Natural killer cell treated with Interleukin-12 subunit alpha and Interleukin-12 subunit beta and Interleukin-15 and Interleukin-18, amount 100 ng/mL, for 72 hours (primary cell): Measurements from ENCODE around the gene DOLK. TPM values are rescaled to one million over a fixed set of nuclear protein-coding genes. Genes with fewer than 3 reads are reported as not detected.
A peak's percentile ranks its signal among the peaks of the same experiment; 100 is the strongest.

ENCODE experiments used
- ATAC-seq, 2 donors: fragments of 150-1000 bp; cut with Tn5 transposase in 1 of 2; sonication (Bioruptor Pico), chemical (Tn5 transposase) in 1 of 2; 2 replicates each; pipeline ENCODE4 v1.10.0; 2021
- DNase-seq: peaks from one replicate; pipeline ENCODE4 v3.0.0; 2022; ENCODE audit warnings: low spot score
- H3K27ac Mint-ChIP-seq, 2 donors: 1 replicate in 1 of 2; 2 replicates in 1 of 2; pipeline ENCODE4 v1.8.0; 2022; ENCODE audit warnings: mixed read lengths in 2 of 2, mild to moderate bottlenecking in 1 of 2, moderate library complexity in 1 of 2
- H3K27me3 Mint-ChIP-seq, 2 donors: 1 replicate in 1 of 2; 2 replicates in 1 of 2; pipeline ENCODE4 v1.8.0; 2022; ENCODE audit warnings: mixed read lengths in 2 of 2
- H3K36me3 Mint-ChIP-seq: one replicate; pipeline ENCODE4 v1.8.0; 2022; ENCODE audit warnings: mixed read lengths
- H3K4me1 Mint-ChIP-seq, 2 donors: 1 replicate in 1 of 2; 2 replicates in 1 of 2; pipeline ENCODE4 v1.8.0; 2022; ENCODE audit warnings: low read depth in 2 of 2, mixed read lengths in 2 of 2, mild to moderate bottlenecking in 1 of 2
- H3K4me3 Mint-ChIP-seq: one replicate; pipeline ENCODE4 v1.8.0; 2022; ENCODE audit warnings: mixed read lengths
- H3K9me3 Mint-ChIP-seq: 2 replicates; pipeline ENCODE4 v1.8.0; 2022; ENCODE audit warnings: mixed read lengths
- total RNA-seq, 2 donors: library from RNA; stranded (reverse); gene quantifications; one replicate each; pipeline ENCODE4 v1.2.3, GENCODE V29; 2022

DOLK gene
- total RNA-seq, 2 donors from 2014 or later, result 8.7 to 11.5 TPM

DNA sequence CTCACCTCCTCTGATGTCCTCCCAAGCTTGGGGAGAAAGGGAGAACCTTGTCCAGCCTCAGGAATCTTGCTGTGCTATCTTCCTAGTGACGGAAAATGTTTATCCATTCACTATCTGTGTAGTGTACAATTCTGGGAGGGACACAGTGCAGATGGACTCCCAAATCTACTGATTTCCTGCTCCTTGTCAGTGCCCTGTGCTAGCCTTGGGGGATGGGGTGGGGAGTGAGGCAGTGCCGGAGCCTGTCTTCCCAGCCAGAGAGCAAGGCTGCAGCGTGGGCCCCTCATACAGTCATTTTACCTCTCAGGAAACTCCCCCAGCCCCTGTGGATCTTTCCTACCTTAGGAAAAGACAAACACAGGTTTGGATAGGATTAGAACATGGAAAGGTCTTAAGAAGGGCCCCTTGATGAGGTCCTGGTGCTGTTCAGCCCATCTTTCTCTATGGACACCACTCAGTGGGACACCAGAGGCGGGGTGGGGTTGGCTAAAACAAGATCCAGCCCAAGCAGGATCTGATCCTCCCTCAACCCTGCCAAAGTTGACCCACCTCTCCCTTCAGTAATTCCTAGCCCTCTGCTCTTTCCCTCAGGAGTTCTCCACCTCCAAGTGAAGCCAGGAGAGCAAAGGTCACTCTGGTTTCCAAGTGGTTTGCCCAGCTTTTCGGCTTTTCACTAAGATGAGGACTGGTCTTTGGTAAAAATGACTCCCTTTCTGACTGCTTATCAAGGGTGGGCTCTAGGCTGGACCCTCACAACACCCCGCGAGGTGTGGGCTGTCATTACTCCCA, 3.4 kb downstream of the DOLK start:
- no peaks in the 10 kb centered on the region for H3K27me3 Mint-ChIP-seq
- H3K4me3 Mint-ChIP-seq, result no peak overlapping the region
- DNase-seq (no peak), ATAC-seq (no peak)
- no peaks in the 10 kb centered on the region for H3K9me3 Mint-ChIP-seq
- peaks cover 4% of the 10 kb centered on the region for H3K36me3 Mint-ChIP-seq
- H3K4me1 Mint-ChIP-seq, result peaks cover 23 to 25% of the 10 kb centered on the region in 2 donors
- H3K27ac Mint-ChIP-seq, result peak overlapping the region in 1 of 2 donors; percentile 48

DNA sequence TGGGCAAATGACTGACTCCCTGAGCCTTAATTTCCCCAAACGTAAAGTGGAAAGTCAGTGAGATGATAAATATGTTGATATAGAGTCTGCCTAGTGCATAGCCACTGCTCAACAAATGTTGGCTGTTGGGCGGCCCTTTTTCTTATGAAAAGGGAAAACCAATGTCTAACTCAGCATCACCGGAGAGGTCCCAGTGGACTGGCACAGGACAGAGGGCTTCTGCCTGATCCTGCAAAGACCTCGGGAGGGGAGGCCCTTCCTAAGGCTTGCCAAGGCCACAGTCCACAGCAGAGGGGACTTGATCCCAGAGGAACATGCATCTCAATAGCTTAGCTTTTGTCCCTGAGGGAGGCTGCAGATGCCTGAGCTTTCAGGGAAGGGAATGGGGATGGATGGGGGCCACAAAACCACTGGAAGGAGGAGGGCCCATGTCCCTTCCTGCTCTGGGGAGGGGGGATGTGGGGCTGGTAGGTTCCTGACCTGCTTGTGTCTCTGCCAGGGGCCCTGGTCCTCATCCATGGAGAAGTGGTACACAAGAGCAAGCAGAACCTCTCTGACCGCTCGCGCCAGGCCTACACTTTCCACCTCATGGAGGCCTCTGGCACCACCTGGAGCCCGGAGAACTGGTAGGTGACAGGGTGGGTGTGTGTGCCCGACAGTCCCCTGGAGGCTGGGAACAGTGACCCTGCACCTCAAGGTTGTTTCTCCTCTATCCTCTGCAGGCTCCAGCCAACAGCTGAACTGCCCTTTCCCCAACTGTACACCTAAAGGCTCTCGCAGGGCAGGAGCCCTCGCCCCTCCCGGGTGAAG, 6.3 kb downstream of the DOLK start:
- no peak for ATAC-seq
- Mint-ChIP-seq H3K9me3 (no peaks in the 10 kb centered on the region), H3K4me3 (no peak overlapping the region), H3K4me1 (peaks cover 7 to 8% of the 10 kb centered on the region in 2 donors), H3K27me3 (no peaks in the 10 kb centered on the region), H3K27ac (no peak overlapping the region), H3K36me3 (no peaks in the 10 kb centered on the region)
- no peak for DNase-seq

DNA sequence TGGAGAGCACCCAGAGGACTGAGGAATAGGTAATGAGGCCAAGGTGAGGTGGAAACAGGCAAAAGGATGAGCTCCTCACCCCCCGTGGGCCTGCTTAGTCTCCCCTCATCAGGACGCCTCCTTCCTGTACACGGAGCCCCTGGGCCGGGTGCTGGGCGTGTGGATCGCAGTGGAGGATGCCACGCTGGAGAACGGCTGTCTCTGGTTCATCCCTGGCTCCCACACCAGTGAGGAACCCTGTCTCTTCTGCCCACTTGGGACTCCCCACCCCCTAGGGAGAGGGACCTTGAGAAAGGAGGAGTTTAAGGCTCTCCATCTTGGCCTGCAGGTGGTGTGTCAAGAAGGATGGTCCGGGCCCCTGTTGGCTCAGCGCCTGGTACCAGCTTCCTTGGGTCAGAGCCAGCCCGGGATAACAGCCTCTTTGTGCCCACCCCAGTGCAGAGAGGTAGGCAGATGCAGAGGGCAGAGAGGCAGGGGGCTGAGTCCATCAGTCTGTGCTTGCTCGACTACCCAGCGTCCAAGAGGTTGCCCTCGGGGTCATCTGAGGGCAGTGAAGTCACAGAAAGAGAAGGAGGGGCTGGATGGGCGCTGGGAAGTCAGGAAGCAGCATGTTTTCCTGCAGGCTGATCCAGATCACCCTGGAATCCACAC, 7.0 kb downstream of the DOLK start:
- Mint-ChIP-seq H3K36me3 (no peaks in the 10 kb centered on the region), H3K27ac (no peak overlapping the region), H3K27me3 (no peaks in the 10 kb centered on the region), H3K9me3 (no peaks in the 10 kb centered on the region), H3K4me3 (no peak overlapping the region), H3K4me1 (no peaks in the 10 kb centered on the region)
- peak; percentile 33 to 34 for ATAC-seq
- no peak for DNase-seq

DNA sequence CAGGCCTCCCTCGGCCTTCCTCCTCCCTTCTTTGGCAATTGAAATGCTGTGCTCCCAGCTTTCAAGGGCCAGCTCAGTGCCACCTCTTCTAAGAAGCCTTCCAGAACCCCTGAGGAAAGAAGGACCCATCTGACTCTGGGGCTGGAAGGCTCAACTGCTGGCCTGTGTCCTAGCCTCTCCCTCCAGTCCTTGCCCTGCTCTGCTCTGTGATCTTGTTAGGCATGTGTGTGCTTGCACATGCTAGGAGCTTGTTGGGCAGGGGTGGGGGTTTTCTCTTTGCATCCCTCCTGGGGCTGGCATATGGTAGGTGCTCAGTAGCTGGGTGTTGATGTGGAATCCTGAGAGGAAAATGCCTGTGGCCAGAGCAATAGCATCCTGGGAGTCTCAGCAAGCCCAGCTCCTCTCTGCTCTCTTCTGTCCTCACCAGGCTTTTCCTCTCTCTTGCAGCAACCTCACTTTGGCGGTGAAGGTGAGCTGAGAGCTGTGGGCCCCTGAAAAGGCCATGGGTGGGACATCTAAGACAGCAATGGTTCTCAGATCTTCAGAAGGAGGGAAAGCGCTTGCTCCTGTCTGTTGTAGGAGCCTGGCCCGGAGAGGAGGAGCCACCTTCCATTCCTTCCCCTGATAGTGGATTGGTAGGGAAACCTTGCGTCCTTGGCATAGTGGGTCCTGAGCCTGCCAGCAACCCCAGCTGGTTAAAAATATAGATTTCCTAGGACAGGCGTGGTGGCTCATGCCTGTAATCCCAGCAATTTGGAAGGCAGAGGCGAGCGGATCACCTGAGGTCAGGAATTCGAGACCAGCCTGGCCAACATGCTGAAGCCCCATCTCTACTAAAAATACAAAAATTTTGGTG, 9.9 kb downstream of the DOLK start:
- H3K27ac Mint-ChIP-seq, result no peak overlapping the region
- H3K4me3 Mint-ChIP-seq, result no peak overlapping the region
- H3K4me1 Mint-ChIP-seq, result no peaks in the 10 kb centered on the region
- ATAC-seq (peak in 1 of 2 donors; percentile 22), DNase-seq (no peak)
- no peaks in the 10 kb centered on the region for H3K27me3 Mint-ChIP-seq
- H3K36me3 Mint-ChIP-seq, result no peaks in the 10 kb centered on the region
- H3K9me3 Mint-ChIP-seq, result no peaks in the 10 kb centered on the region

DNA sequence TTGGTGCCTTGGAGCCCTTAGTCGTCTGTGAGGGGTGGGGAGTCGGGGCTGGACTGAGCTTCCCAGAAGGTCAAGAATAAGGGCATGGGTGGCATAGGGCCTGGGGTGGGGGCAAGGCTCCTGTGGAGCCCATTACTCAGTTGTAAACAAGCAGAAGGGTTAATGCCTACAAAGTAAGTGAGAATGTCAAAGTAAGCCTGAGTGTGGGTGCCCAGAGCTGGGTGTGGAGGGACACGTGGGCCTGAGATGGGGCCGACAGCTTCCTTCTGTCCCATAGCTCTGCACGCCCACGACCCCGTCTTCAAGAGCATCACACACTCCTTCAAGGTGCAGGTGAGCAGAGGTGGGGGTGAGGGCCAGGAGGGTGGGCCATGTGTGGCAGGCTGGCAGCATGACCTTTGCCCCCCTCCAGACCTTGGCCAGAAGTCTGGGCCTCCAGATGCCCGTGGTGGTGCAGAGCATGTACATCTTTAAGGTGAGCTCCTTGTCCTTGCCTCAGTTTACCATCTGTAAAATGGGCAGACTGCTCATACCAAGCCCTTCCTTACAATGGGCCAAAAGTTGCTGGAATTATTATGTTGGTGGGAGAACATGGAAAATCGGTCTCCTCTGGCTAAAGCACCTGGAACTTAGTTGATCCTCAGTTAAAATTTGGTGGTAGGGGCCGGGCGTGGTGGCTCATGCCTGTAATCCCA, 11.1 kb downstream of the DOLK start:
- H3K36me3 Mint-ChIP-seq, result no peaks in the 10 kb centered on the region
- no peak for DNase-seq
- no peaks in the 10 kb centered on the region for H3K4me1 Mint-ChIP-seq
- ATAC-seq, result peak in 1 of 2 donors; percentile 33
- no peaks in the 10 kb centered on the region for H3K9me3 Mint-ChIP-seq
- H3K27me3 Mint-ChIP-seq, result no peaks in the 10 kb centered on the region
- H3K27ac Mint-ChIP-seq, result no peak overlapping the region
- H3K4me3 Mint-ChIP-seq, result no peak overlapping the region

DNA sequence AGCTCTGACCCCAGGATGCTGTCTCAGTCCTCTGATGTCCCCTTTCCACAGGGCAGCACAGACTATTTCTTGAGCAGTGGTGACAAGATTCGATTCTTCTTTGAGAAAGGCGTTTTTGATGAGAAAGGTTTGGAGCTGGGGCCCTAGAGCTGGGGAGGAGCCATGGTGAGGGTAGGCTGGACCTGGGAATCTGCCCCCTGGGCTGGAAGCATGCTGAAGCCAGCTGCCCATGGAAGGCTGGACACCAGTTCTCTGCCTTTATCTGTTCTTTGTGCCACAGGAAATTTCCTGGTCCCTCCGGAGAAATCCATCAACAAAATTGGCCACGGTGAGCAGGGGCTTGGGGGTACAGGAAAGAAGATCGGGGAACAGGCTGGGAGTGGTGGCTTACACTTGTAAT, 13.7 kb downstream of the DOLK start:
- no peak overlapping the region for H3K4me3 Mint-ChIP-seq
- H3K4me1 Mint-ChIP-seq, result no peaks in the 10 kb centered on the region

DNA sequence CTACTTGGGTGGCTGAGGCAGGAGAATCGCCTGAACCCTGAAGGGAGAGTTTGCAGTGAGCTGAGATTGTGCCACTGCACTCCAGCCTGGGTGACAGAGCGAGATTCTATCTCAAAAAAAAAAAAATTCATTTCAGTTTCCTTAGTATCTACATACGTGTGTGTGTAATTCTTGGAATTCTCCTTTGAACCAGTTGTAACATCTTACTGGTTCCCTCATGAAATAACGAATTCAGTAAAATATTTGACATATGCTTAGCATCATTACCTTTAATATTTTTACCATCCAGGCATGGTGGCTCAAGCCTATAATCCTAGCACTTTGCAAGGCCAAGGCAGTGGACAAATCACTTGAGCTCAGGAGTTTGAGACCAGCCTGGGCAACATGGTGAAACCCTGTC, 17.8 kb downstream of the DOLK start:
- no peaks in the 10 kb centered on the region for H3K9me3 Mint-ChIP-seq
- no peaks in the 10 kb centered on the region for H3K36me3 Mint-ChIP-seq
- H3K27me3 Mint-ChIP-seq, result no peaks in the 10 kb centered on the region
- no peak for ATAC-seq
- peaks cover 5 to 7% of the 10 kb centered on the region in 2 donors for H3K4me1 Mint-ChIP-seq
- no peak overlapping the region for H3K4me3 Mint-ChIP-seq
- no peak overlapping the region for H3K27ac Mint-ChIP-seq
- no peak for DNase-seq

More for the DNA sequence above, 13.7 kb downstream of the DOLK start:
- Mint-ChIP-seq H3K27me3 (no peaks in the 10 kb centered on the region), H3K36me3 (no peaks in the 10 kb centered on the region), H3K9me3 (no peaks in the 10 kb centered on the region), H3K27ac (no peak overlapping the region)
- DNase-seq, result no peak
- no peak for ATAC-seq

DNA sequence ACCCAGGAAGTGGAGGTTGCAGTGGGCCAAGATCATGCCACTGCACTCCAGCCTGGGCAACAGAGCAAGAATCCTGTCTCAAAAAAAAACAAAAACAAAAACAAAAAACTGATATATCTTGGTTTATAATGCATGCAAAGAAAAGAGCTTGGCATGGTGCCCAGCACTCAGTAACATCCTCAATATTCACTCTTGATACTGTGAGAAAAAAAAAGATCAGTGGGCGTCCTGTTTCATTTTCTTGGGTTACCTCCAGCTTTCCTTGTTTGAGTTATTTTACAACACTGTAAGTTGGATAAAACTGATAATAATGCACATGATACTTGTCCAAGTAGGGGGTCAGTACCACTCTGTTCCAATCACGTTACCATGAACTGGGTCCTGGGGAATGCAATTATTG, 18.8 kb downstream of the DOLK start:
- Mint-ChIP-seq H3K9me3 (no peaks in the 10 kb centered on the region), H3K27me3 (no peaks in the 10 kb centered on the region), H3K4me1 (peaks cover 5 to 7% of the 10 kb centered on the region in 2 donors), H3K27ac (no peak overlapping the region), H3K4me3 (no peak overlapping the region), H3K36me3 (no peaks in the 10 kb centered on the region)
- ATAC-seq (no peak), DNase-seq (no peak)

DNA sequence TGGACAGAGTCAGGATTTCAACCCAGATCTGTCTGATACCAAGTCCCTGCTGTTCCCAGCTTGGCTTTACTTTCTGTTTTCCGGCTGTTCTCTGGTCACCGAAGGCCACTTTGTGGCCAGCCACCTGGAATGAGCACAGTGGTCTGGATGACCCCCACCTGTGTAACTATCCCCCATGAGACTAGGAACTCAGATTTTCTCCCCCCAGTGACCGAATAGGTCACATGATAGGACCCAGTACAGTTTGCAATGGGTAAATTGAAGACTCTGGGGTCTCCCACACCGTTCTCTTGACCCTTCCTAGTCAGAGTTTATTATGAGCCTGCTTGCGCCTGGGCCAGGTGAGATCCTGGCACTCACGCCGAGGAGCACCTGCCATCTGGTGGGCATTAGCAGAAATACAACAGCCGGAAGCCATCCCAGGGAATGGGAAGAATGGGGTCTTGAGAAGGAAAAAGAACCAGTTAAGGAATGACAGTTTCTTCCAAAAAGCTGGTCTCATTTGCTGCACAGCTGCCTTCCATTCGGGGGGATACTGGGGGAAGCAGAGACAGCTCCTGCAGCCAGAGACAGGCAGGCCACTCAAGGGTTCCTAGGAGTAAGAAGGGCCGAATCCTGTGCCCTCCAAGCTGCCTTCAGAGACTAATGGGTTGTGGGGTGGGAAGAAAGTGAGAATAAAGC, 19.5 kb downstream of the DOLK start:
- DNase-seq (no peak), ATAC-seq (peak in 1 of 2 donors; percentile 62)
- Mint-ChIP-seq H3K4me1 (peaks cover 5 to 11% of the 10 kb centered on the region in 2 donors), H3K9me3 (no peaks in the 10 kb centered on the region), H3K27me3 (no peaks in the 10 kb centered on the region), H3K4me3 (no peak overlapping the region), H3K27ac (peak overlapping the region in 1 of 2 donors; percentile 46), H3K36me3 (no peaks in the 10 kb centered on the region)

- Mint-ChIP-seq H3K27ac (no peak overlapping the region), H3K36me3 (no peaks in the 10 kb centered on the region), H3K9me3 (no peaks in the 10 kb centered on the region), H3K4me1 (peaks cover 5 to 19% of the 10 kb centered on the region in 2 donors), H3K27me3 (no peaks in the 10 kb centered on the region), H3K4me3 (no peak overlapping the region)
- ATAC-seq, result no peak
- DNase-seq, result no peak
Measured at GRCh38 chr9:128923493-128923883, 23.9 kb downstream of the DOLK start.

DNA sequence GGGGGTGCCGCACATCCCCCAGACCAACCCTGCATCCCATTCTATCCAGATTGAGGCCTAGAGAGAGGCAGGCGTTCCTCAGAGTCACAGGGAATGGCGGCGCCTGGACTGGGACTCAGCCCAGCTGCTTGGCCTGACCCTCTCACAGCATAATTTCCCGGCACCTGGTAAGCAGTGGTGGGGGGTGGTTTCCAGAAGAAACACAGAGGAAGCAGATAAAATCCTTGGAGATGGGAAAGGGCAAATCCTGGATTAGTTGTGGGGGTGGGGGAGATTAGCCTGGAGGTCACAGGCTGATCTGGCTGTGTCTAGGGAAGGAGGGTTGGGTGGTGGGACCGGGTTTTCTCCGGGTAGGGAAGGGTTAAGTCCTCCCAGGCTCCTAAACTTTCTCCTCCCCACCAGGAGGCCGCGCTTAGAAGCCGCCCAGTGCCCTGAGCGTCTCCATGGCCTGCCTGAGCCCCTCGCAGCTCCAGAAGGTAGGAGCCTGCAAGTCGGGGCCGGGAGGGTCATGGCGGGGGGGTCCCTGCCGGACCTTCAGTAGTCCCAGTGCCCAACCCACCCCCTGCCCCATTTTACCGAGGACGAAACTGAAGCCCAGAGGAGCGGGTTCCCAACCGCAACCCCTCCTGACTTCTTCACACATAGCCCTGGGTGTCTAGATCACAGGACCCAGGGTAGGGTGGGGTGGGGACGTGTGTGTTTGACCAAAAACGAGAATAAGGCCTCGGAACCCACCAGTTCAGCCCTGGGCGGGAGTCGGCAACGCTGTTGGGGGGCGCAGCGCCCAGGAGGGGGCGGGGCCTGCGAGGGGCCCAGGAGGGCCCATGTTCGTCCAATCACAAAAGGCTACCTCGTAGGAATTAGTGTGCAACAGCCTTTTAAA, 25.3 kb downstream of the DOLK start:
- Mint-ChIP-seq H3K4me3 (peak overlapping the region; percentile 48), H3K36me3 (no peaks in the 10 kb centered on the region), H3K4me1 (peaks cover 0 to 15% of the 10 kb centered on the region in 2 donors), H3K27ac (peak overlapping the region; percentile 21 to 77), H3K27me3 (no peaks in the 10 kb centered on the region), H3K9me3 (no peaks in the 10 kb centered on the region)
- ATAC-seq (peak; percentile 75 to 77), DNase-seq (no peak)
